HG03565 (cell line): Measurements from ENCODE around the gene WASF2.
"Not testable (repeated sequence)": the region's sequence is repeated elsewhere in the genome, so short reads cannot be mapped to it uniquely, and the experiment has no call there.

Experiments
- ATAC-seq: cut with Tn5 transposase; IDR thresholded peaks from one replicate; pipeline ENCODE4 v1.9.1; 2021; ENCODE audit warnings: mild to moderate bottlenecking, moderate library complexity; ENCODE audit not compliant: unreplicated experiment

The WASF2 gene

DNA sequence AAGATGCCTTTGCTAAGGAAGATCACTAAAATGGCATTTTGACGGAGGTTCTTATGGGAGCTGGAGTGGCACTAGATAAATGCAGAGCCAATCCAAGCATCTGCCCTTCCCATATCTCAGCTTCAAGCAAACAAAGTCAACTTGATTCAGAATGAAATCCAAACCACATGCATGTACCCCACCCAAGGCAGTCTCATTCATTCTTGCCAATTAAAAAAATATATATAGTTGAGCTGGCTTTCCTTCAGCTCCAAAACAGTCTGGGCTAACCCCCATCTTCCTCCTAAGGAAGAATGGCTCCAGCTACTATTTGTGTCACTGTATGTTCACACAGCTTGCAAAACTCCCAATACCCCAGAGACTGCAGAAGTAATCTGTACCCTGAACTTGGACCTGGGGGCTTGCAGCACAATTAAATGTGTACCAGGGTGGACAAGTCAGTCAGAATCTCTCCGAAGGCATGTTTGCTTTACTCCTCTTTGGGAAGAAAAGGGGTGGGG lies 62.1 kb downstream of the WASF2 start:
- no peak for ATAC-seq

DNA sequence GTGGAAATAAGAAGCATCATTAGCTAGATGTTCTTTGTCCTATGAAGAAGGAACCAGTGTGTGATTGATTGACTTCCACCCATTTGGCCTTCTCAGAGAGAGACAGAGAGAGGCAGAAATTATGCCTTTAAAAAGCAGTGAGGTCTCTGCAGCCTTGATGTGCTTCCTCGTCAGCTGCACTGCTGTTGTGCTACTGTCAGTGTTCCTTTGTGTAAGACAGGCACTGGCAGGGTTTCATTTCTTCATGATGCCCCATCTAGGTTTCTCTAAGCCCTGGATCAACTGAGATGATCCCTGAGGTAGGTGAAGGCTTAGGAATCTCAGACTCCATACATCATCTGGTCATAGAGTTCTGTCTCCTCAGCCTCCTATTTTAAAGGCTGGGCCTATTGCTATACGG lies 62.6 kb downstream of the WASF2 start:
- no peak for ATAC-seq

DNA sequence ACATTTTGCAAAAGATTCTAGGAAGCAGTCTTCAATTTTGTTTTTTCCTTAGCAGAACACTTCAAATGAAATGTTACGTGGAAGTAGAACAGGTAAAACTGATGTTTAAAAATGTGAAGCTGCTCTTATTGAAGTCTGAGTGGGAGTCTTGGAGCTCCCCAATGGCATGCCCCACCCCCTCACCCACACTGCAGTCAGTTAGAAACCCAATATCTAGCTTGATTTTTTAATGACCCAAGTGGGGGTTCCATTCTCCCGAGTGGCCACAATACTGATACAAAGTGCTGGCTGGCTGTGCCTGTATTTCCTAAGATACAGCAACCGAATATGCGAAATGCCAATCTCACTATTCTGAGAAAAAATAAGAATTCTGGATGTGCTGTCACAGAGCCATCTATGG lies 66.3 kb downstream of the WASF2 start:
- no peak for ATAC-seq

DNA sequence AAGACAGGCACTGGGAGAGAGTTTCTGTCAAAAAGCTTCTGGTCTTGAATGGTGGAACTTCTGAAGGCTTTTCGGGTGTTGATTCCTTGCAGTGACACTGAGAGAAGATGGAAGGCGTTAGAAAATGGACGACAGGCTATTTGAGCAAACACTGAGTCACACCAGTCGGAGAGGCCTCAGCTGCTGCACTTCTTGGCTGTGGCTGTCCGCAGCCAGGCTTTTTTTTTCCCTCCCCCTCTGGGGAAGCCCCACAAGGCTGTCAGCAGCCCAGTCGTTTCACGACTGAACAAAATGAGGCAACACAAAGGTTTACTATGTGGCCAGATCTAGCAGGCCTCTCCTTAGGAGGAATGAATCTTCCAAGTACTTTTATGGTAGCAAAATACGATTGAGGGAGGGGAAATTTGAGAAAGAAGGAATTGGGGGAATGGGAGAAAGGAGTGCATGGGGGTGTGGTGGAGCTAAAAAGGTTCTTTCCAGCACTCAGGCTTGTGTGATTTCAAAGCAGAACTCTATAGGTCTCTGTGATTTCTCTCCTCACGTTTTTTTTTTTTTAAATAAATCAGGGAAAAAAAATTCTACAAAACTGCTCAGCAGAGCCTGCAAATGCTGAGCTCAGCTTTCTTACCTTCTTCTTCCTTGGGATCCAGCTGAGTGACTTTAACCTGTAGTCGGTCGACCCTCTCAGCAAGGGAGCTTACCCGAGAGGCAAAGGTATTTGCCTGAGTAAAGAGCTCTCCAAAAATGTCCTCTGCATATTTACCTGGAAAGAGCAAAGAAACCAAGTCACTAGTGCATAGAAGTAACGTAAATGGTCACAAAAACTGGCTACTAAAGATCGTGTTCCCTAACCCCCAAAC lies 71.4 kb downstream of the WASF2 start:
- peak; percentile 82 for ATAC-seq

DNA sequence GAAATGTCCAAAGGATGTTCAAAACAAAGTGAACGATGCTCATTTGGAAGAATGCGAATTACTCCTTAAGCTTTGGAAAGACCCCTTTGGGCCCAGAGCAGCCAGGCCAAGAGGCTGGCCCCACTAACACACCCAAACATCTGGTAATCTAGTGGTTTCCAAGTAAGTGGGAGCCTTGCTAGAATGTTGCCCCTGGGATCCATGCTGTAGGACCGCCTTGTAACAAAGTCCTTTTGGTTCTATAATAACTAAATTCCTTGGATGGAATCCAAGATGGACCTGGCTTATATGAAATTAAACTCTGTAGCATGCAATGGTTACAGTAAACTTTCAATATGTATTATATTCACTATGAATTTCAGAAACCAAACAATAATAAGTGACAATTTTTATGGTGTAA lies 72.3 kb downstream of the WASF2 start:
- ATAC-seq: no peak

DNA sequence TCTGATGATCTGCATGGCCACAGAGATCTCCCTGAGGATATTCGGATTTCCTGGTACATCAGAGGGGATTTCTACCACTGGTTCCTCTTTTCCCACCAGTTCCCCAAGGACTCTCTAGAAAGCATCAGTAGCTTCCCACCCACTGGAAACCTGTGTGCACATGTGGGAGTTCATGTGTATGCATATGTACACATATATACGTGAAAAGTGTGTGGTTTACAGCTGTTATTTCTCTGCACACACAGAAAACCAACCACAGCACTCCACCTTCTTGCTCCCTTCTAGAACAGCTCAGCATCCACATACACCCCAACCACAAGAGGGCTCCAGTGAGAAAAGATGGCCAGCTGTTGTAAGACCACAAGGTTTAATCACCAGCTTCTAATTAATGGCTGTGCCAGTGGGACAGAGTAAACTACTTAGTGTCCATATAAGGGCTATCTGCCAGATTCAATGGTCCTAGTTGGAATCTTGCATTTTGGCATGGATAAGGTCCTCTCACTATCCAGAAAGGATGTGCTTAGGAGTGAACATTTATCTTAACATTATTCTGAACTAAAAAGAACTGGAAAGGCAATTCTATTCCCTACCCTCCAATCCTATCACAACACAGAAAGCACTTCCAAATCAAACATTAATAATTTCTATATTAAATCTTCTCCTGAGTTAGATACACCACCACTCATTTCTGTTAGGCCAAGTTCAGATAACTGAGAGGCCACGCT lies 73.4 kb downstream of the WASF2 start:
- no peak for ATAC-seq

DNA sequence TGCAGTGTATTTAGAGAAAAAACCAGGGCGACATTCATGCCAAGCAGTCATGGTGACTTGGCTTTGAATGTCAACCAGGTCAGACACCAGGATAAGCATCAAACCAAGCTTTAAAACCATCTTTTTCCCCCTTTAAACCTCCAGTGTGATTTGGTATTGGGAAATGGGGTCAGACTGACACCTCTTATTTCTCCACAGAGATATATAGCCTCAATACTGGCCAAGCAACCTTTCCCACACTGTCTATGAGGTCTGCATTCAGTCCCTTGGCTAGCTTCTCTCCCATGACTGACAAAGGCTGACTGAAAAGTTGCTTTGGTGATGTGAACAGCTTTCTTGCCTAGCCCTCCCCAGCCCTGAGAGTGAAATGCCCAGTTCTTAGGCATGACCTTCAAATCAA lies 75.9 kb downstream of the WASF2 start:
- no peak for ATAC-seq

DNA sequence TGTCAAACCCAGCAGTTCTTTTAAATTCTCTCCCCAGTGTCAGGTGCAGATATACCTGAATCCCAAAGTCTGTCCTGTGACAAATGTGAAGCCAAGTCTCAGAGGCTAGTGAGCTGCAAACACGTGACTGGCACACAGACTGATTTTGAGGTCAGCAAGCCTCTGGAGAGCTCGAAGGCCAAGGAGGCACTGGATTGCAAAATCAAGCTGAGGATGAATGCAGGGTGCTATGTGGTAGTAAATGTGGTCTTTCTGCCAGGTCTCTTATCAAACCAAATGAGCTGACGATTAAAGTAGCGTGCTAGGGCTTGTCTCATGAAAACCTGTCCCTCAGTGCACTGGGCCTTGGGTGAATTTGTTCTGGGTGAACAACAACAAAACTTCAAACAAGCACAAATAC lies 77.0 kb downstream of the WASF2 start:
- ATAC-seq: no peak

DNA sequence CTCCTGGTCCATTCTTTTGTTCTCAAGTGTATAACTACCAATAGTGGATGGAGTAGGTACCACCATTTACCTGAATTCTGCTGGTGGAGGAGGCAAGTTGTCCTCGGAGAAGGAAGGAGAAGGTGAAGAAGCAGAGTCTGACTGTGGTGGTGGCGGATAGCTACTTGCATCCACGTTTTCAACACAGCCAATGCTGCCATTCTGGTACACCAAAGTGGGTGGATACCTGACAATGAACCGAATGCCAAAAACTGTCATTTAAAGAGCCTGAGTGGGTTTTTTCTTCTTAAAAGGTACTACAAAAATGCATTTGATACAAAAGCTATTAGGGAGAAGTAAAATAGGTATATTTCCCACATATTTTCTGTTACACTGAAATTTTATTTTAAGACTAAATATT lies 77.5 kb downstream of the WASF2 start:
- ATAC-seq: no peak

DNA sequence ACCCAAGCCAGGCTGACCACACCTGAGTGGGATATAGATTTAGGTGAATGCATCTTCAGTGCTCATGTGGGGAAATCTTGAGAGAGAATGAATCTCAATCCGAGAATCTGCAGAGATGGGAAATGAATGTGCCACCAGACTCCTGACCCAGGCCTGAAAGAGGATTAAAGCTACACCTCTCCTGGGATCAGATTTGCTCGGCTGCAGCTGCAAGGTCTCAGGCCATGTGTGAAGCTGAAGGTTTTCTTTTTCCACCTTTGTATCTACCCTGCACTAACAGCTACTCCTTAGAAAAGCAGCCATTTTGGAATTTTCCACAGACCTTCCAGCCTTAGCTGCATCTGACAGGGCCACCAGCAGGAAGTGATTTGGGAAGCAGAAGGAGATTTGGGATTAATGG lies 79.3 kb downstream of the WASF2 start:
- no peak for ATAC-seq

DNA sequence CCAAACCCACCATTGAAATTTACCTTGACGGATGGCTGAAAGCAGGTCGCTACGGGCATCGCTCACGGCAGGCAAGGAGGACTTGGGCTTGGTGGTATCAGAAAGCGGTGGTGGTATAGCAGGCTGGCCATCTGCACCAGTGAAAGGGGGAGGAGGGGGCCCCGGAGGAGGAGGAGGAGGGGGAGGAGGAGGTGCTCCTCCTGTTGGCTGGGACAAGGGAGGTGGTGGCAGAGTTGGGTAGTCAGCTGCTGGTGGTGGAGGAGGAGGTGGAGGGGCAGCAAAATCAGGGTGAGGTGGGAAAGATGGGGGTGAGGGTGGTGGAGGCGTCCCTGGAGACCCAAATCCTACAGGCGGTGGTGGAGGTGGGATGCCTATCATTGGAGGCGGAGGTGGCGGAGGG lies 80.3 kb downstream of the WASF2 start:
- no peak for ATAC-seq

DNA sequence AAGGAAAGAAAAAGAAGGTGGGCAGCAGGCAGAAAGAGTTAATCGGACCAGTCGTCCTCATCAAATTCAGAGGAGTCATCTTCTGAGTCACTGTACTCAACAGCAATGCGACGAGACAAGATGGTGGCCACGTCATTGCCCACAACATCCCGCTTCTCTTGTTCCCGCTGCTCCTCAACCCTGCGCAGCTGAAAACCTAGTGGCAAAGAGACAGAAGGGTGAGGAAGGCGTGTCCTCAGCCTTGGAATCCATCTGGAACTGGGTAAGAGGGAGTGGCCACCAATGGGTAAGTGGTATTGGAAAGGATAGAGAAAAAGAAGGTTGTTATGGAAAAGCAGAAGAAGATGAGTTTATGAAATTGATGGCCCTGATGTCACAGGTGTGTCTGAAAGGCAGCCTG lies 81.8 kb downstream of the WASF2 start:
- no peak for ATAC-seq

DNA sequence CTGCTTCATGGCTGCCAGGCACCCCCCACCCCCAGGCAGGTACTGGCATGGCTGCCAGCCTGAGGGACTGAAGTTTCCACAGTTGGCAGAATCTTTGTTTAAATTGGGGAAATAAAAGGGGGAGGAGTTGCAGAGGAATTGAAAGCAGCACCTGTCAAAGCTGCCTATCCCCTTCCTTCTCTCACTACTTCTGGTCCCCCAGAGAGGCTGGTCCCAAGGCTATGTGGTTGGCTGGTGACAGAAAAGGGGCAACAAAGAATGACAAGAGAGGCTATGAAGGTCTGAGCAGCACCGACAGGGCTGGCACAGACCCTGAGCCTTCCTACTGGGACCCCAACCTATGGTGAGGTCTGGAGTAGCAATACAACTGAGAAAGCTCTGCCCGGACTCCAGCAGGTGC lies 83.2 kb downstream of the WASF2 start:
- ATAC-seq: not testable (repeated sequence)

DNA sequence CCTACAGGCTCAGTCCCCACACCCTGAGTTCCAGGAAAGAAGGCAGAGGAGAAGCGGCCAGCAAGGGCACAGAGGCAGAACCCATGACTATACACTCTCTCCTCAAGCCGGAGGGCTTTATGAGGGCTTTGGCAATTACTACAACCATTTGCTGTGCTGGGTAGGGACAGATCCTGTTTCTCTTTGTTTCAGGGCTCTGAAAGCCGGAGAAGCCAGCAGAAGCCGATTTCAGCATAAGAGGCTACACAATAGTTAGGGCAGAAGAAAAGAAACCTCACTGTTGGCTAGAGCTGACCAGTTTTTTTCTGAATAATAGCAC lies 83.6 kb downstream of the WASF2 start:
- no peak for ATAC-seq

DNA sequence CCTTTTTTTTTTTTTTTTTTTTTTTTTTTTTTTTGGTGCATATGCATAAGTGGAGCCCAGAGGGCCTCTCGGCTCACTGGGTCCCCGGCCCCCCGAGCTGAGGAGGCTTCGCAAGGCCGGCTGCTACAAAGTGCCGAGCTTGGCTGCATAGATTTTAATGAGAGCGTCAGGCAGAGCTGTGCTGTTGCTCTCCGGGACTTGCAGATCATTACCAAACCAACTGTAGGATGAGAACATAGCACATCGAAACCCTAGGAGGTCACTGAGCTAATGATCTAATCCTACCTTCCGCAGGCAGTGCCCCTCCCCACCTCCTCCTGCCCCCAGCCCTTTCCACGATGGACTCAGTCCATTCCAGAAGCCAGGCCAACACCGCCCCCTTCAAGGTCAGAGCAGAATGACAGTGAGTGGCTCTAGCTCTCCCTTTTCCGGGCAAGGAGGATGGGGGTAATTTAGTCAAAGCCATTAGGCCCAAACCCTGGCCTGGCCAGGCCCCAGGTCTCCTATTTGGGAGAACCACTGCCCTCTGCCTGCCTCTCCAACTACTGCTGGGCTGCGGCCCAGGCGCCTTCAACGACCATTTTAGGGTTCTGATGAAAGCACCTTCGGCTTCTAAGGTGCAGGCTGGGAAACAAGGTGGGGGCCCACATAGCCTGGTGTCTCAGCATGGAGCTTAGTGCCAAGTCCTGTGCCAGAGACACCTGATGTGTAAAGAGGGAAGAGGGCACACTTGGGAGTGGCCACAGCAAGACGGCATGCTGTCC lies 84.2 kb downstream of the WASF2 start:
- not testable (repeated sequence) for ATAC-seq

DNA sequence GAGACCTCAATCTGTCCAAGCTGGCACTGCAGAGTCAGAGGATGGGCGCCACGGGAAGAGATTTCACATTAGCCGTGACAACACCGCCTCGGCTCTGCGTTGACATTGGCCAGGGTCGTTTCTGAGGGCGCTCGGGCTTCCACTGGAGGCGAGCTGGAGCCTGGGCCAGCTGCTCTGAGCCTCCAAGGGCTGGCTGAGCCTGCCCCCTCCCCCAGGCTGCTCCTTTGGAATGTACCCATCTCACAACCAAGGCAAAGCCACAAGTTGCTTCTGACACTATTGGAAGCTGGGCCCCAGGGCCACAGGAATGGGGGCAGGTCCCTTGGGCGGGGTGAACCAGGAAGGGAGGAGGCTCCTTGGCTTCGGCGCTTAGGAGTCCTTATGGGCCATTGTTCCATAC lies 84.9 kb downstream of the WASF2 start:
- ATAC-seq: no peak

DNA sequence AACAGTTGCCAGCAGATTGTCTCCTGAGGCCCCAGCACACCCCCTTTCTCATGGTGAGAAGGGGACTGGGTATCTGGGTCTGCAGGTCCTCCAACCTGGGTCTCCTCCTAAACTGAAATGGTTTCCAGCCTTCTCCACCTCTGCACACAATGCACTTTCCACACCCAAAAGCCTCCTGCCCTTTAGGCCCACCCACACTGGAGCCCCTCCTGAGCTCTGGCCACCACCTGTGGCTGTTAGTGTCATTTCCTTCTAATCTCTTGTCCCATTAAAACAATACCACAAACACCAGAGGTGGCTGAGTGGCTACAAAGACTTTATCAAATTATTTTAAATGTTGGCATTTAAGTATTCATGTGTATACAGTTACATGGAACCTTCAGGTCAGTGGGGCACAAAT lies 86.0 kb downstream of the WASF2 start:
- ATAC-seq: no peak

DNA sequence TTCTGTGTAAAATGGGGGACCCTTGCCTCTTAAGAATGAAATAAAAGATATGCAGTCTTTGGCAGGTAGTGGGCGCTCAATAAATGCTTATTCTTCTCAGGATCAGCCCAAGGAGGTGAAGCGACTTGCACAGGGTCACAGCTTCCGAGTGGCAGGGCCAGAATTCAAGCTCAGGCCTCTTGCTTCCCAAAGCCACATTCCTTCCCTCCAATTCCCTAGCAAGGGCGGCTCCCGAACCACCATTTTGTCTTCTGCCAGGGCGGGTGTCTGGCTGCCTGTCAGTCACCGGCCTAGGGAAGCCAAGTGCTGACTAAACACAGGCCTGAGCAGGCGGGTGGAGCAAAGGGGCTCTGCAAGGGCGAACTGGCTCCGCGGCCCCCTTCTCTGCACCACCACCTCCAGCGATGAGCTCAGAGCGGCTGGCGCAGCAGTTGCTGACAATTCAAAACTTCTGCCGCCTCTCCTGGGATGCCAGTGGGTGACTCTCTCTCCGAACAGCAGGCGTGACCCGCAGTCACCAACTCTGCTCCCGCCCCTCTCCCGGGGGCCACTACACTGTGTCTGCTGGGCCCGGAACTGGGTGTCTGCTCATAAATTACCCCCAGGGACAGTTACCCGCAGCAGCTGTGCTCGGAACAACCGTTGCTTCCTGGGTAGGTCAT lies 86.8 kb downstream of the WASF2 start:
- ATAC-seq: no peak

DNA sequence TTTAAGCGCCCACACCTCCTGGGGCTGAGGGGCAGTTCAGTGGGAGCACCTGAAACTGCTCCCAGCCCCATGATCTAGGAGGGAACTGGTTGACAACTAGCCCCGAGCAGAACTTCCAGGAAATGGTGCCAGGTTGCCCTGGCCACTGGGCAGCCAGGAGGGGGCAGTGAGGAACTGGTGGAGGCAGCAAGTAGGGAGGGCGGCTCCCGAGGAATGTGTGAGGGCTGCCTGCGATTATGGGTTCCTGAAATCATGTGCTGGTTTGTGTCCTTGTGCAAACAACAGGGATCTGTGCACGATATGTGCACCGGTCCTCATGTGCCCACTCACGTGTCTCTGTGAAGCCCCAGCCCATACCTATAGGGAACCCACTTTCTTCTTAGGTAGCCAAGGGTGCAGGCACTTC lies 87.6 kb downstream of the WASF2 start:
- no peak for ATAC-seq

DNA sequence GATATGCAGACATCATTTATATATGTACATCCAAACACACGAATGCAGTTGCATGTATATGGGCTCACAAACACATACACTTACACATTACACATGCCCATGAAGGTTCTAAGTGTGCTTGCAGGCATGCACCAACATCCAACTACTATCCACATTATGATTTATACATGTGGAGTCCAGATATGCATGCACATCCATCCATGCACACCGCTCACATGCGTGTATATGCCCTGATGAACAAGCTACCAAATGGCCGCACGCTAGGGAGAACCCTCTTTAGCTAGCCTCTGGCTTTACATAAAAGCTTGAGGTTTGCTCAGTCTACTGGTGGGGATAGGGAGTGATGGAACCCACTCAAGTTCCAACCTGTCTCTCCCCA lies 89.0 kb downstream of the WASF2 start:
- ATAC-seq: no peak
